ENCODE measurements around the gene STEAP4. TPM values are rescaled to one million over a fixed set of nuclear protein-coding genes. Genes with fewer than 3 reads are reported as not detected.

The STEAP4 gene
- polyA plus RNA-seq, 1 of the 3 experiments (the other 2 are of a cell fraction) = not detected

DNA sequence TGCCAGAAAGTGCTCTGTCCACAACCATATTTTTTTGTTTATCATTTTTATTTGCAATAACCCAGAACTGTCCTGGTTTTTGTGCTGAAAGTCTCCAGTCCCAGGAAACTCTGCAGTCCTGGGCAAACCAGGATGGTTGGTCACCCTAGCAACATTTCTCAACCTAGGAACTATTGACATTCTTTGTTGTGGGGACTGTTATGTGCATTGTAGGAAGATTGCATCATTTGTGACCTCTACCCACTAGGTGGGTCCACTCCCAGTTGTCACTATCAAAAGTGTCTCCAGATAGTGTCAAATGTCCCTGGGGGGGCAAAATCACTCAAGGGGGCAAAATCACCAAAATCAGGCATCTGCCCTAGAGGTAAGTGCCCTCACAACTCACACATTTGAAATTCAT is 72.9 kb downstream of the STEAP4 start:
- no peaks in the 10 kb centered on the region for H3K79me2 ChIP-seq (ENCODE audit: insufficient read depth)
- no peaks in the 10 kb centered on the region; the same call in 1 of the 2 replicates for H3K27me3 ChIP-seq (ENCODE audit: insufficient read depth)
- ChIA-PET POLR2A (no interaction called here), CTCF (interaction anchor here (1.0 to 1.8 kb wide), 3 partner anchors 10 to 13 kb away, joined by 3 to 5 read pairs (median 3); no protein-coding TSS in a partner anchor)
- no peak overlapping the region for H2AFZ ChIP-seq (ENCODE audit: low read depth)
- H3K9ac ChIP-seq = no peak overlapping the region
- no peaks in the 10 kb centered on the region for H3K4me1 ChIP-seq (ENCODE audit: control insufficient read depth in 1 of 2, insufficient read depth in 2 of 2, low read depth in 1 of 2, low read length in 1 of 2)
- TF ChIP-seq CHD2 (IDR thresholded peaks at IDR 0.05; ENCODE audit: low read length, partially characterized antibody) (no peak), EZH2phosphoT487 (IDR thresholded peaks at IDR 0.05; ENCODE audit: borderline replicate concordance, low read depth) (no peak), ELF1 (IDR thresholded peaks at IDR 0.05) (no peak), JUND (IDR thresholded peaks at IDR 0.05) (no peak), EP300 (IDR thresholded peaks at IDR 0.05; ENCODE audit: borderline replicate concordance in 1 of 2, low read depth in 1 of 2, low read length in 1 of 2) (no peak), NRF1 (IDR thresholded peaks at IDR 0.05; ENCODE audit: low read depth, low read length) (no peak), MXI1 (IDR thresholded peaks at IDR 0.05; ENCODE audit: low read depth, low read length) (no peak), POLR2AphosphoS5 (IDR thresholded peaks at IDR 0.05; ENCODE audit: low read depth, low read length) (no peak), FOXJ3 (CRISPR knock-in tag; IDR thresholded peaks at IDR 0.05) (no peak), GATA2 (CRISPR knock-in tag; IDR thresholded peaks at IDR 0.05) (no peak), RXRA (IDR thresholded peaks at IDR 0.05; ENCODE audit: borderline replicate concordance, low read depth) (no peak), RCOR1 (IDR thresholded peaks at IDR 0.05; ENCODE audit: low read length) (no peak)
- TF ChIP-seq, protein P1, sequence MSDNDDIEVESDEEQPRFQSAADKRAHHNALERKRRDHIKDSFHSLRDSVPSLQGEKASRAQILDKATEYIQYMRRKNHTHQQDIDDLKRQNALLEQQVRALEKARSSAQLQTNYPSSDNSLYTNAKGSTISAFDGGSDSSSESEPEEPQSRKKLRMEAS (IDR thresholded peaks at IDR 0.05; ENCODE audit: low read depth) = no peak
- TF ChIP-seq, protein P2, sequence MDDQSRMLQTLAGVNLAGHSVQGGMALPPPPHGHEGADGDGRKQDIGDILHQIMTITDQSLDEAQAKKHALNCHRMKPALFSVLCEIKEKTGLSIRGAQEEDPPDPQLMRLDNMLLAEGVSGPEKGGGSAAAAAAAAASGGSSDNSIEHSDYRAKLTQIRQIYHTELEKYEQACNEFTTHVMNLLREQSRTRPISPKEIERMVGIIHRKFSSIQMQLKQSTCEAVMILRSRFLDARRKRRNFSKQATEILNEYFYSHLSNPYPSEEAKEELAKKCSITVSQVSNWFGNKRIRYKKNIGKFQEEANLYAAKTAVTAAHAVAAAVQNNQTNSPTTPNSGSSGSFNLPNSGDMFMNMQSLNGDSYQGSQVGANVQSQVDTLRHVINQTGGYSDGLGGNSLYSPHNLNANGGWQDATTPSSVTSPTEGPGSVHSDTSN (IDR thresholded peaks at IDR 0.05) = no peak
- TF ChIP-seq, protein P3, sequence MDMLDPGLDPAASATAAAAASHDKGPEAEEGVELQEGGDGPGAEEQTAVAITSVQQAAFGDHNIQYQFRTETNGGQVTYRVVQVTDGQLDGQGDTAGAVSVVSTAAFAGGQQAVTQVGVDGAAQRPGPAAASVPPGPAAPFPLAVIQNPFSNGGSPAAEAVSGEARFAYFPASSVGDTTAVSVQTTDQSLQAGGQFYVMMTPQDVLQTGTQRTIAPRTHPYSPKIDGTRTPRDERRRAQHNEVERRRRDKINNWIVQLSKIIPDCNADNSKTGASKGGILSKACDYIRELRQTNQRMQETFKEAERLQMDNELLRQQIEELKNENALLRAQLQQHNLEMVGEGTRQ (IDR thresholded peaks at IDR 0.05; ENCODE audit: borderline replicate concordance, low read depth, low read length) = no peak
- TF ChIP-seq, protein P4, sequence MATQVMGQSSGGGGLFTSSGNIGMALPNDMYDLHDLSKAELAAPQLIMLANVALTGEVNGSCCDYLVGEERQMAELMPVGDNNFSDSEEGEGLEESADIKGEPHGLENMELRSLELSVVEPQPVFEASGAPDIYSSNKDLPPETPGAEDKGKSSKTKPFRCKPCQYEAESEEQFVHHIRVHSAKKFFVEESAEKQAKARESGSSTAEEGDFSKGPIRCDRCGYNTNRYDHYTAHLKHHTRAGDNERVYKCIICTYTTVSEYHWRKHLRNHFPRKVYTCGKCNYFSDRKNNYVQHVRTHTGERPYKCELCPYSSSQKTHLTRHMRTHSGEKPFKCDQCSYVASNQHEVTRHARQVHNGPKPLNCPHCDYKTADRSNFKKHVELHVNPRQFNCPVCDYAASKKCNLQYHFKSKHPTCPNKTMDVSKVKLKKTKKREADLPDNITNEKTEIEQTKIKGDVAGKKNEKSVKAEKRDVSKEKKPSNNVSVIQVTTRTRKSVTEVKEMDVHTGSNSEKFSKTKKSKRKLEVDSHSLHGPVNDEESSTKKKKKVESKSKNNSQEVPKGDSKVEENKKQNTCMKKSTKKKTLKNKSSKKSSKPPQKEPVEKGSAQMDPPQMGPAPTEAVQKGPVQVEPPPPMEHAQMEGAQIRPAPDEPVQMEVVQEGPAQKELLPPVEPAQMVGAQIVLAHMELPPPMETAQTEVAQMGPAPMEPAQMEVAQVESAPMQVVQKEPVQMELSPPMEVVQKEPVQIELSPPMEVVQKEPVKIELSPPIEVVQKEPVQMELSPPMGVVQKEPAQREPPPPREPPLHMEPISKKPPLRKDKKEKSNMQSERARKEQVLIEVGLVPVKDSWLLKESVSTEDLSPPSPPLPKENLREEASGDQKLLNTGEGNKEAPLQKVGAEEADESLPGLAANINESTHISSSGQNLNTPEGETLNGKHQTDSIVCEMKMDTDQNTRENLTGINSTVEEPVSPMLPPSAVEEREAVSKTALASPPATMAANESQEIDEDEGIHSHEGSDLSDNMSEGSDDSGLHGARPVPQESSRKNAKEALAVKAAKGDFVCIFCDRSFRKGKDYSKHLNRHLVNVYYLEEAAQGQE (IDR thresholded peaks at IDR 0.05; ENCODE audit: low read depth, low read length) = no peak
- H3F3A ChIP-seq (replicated peaks; ENCODE audit: insufficient read depth) = no peaks in the 10 kb centered on the region
- no peak overlapping the region for H3K4me3 ChIP-seq (ENCODE audit: low read depth in 2 of 2, low read length in 1 of 2)
- no peak overlapping the region for H3K4me2 ChIP-seq
- no peaks in the 10 kb centered on the region for H3K36me3 ChIP-seq (replicated peaks in 1 of 2; ENCODE audit: control insufficient read depth in 1 of 2, insufficient read depth in 2 of 2, low read length in 1 of 2)
- no peak overlapping the region for H3K27ac ChIP-seq (ENCODE audit: low read depth in 2 of 2, low read length in 1 of 2)
- no peak for DNase-seq
- no peaks in the 10 kb centered on the region for H4K20me1 ChIP-seq (ENCODE audit: insufficient read depth)
- no peaks in the 10 kb centered on the region for H3K9me2 ChIP-seq
- no peaks in the 10 kb centered on the region for H3K9me3 ChIP-seq
